GM18505 (cell line): Measurements from ENCODE around the gene POLR2J2.
"Not testable (repeated sequence)": the region's sequence is repeated elsewhere in the genome, so short reads cannot be mapped to it uniquely, and the experiment has no call there.

Experiments
- ATAC-seq: cut with Tn5 transposase; IDR thresholded peaks from one replicate; pipeline ENCODE4 v1.9.1; 2021; ENCODE audit not compliant: unreplicated experiment

The POLR2J2 gene

DNA sequence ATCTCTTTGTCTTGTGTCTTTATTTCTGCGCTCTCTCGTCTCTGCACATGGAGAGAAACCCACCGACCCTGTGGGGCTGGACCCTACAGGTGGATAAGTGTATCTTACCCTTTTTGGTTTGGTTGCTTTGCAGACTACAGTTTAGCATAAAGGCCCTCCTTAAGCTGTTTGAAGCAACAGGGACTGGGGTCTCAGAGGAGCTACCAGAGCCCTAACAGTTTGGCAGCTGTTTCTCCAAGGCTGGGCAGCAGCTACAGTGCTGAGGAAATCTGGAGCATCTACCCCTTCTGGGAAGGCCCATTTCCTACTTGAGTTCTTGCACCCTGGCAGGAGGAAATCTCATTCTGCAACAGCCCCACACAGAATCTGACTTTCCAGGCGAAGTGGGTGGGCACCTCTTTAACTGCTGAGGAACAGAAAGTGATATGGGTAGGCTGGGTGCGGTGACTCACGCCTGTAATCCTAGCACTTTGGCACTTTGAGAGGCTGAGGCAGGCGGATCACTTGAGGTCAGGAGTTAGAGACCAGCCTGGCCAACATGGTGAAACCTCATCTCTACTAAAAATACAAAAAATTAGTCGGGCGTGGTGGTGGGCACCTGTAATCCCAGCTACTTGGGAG is 2.1 kb upstream of the POLR2J2 start:
- not testable (repeated sequence) for ATAC-seq

DNA sequence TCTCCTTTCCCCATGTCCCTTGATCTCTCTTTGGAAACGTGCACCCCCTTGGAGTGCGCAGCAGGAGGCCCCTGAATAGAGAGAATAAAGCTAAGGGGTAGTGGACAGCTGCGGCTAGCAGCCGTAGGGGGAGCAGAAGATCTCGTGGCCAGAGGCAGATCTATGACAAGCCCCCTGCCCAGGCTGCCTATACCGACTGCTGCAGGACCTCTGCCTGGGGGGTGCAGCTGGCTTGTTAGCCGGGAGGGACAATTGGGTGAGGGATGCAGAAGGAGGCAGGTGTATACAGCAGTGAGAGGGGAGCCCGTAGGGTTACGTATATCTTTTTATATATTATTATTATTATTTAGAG is 469 bp upstream of the POLR2J2 start:
- ATAC-seq: peak; percentile 18

DNA sequence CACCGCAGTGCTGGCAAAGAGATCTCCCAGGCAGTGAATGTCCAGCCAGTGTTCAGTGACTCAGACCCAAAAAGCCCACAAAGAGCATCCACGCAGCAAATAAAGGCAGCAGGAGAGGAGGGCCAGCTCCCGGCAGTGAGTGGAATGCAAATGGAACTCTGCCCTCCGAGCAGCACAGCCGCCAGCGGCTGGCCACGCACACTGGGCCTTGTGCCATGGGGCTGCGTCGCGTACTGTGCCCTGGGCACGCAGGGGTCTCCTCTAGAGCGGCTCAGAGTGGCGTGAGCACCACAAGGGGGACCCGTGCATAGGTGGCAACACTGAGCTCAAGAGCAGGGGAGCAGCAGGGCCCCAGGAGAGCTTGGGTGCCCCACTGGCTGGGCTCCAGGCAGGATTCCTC is 3.9 kb downstream of the POLR2J2 start:
- not testable (repeated sequence) for ATAC-seq

DNA sequence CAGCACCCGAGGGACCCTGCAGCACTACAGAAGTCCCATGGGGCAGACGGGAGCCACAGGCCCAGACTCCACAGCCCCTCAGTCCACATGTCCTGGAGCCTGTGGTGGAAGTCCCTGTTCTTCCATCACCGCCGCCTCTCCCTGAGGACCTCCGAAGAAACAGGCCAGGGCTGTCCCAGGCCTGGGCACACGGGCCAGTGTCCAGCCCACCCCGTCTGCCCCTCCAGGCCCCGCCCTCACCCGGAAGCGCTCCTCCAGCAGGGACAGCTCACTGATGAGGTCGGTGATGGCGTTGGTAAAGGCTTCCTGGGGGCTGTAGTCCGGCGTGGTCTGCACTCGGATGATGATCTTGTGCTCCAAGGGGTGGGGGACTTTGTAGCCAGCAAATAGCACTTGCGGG is 4.6 kb downstream of the POLR2J2 start:
- ATAC-seq: not testable (repeated sequence)

DNA sequence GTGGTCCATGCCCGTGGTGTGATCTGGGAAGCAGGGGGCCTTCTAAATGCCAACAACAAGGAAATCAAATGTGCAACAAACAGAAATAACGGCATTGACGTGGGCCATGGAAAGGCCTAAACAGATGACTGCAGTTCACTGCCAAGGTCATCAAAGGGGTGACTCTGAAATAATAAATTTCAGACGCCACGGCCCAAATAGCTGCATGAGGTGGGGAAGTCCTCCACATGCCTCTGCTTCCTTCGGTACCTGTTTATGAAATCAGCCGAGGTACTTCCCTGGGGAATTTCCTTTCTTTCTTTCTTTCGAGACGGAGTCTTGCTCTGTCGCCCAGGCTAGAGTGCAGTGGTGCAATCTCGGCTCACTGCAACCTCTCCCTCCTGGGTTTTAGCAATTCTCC is 6.7 kb downstream of the POLR2J2 start:
- not testable (repeated sequence) for ATAC-seq

DNA sequence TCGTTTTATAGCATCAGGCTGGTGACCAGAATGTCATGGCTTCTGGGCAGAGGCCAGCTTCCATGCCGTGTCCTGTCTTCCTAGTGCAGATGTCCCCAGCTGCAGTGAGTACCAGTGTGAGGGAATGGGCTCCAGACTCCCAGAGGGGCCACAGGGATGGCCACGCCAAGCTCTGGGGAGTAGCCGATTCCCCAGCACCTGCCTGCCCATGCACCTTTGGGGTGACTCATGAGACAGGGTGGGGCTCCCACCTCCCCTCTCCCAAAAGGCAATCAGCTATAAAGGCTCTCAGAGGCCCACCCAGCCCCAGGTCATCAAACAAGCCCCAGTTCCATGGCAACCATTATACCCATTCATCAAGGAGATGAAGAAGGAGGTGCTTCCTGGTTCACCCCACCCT is 21.5 kb downstream of the POLR2J2 start, which contains the start of gene SPDYE2B:
Gene SPDYE2B (plus strand): TSS at position 396 of the 400 bp plus-strand sequence. CDS start 2,030 bp downstream, outside the sequence.
- not testable (repeated sequence) for ATAC-seq

DNA sequence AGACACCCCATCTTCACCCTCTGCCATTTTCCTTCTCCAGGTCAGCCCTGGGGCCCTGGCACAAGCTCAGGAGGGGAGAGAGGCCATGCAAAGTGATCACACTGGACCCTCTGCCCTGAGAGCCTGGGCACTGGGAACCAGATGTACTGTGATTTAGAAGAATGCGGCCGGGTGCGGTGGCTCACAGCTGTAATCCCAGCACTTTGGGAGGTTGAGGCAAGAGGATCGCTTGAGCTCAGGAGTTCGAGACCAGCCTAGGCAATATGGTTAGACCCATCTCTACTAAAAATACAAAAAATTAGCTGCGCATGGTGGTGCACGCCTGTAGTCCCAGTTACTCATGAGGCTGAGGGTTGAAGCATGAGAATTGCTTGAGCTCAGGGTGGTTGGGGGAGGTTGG is 23.6 kb downstream of the POLR2J2 start:
- ATAC-seq: not testable (repeated sequence)

DNA sequence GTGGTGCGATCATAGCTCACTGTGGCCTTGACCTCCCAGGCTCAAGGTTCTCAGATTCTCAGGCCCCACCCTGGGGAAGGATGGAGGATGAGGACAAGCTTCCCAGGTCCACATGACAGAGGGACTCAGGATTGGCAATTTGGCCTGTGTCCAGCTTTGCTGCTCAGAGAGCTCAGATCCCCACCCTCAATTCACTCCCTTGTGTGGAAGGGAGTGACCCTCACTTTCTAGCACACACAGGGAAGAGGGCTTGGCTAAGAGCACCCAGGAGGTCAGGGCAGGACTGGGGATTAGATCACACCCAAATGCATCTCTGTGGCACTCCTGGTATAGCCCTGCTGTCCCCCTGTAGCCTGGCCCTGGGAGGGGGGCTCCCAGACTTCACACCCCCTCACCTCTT is 28.1 kb downstream of the POLR2J2 start:
- not testable (repeated sequence) for ATAC-seq

DNA sequence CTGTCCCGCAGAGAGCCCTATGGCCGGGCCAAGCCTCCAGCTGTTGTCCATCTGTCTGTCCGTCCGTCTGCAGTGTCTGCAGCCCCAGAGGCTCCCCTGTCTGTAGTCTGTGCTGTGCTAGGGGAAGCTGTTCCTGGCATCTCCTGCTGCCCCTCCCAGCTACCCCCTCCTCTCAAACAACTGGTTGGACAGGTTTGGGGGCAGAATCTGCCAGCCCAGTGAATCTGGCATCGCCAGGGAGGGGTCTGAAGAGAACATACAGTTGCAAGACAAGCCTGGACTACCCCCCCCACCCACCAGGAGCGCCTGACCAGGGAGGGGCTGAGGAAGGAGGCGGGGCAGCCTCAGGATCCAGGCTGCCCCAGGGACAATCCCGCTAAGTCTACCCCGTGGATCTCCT is 28.8 kb downstream of the POLR2J2 start, which contains the start of gene UPK3BL1:
Gene UPK3BL1 (minus strand): TSS at position 101 of the 400 bp plus-strand sequence. CDS start 50 bp downstream, at position 51.
- not testable (repeated sequence) for ATAC-seq

DNA sequence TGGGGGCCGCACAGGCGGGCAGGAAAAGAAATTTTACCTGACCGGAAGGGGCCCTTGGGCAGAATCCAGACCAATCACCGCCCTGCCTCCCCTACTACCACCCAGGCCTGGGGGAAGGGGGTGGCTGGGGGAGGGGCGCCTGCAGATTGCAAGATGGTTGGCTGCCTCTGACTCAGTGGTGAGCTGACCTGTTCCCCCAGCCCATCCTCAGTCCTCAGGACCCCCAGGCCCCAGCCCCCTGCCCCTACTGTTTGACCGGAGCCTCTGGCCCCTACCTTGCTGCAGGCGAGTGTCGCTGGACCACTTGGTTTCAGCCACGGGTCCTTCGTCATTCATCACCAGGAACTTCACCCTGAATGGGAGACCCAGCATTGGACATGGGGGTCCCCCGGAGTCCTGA is 32.6 kb downstream of the POLR2J2 start:
- ATAC-seq: peak; percentile 4

DNA sequence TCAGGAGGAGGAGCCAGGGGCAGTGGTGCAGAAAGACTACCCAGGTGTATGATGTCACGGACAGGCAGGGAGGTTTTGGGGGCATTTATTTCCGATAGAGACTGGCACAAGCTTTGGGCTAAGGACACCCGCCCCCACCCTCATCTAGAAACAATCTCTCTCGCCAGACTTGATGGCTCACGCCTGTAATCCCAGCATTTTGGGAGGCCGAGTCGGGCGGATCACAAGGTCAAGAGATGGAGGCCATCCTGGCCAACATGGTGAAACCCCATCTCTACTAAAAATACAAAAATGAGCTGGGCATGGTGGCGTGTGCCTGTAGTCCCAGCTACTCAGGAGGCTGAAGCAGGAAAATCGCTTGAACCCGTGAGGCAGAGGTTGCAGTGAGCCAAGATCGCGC is 34.5 kb downstream of the POLR2J2 start:
- not testable (repeated sequence) for ATAC-seq

DNA sequence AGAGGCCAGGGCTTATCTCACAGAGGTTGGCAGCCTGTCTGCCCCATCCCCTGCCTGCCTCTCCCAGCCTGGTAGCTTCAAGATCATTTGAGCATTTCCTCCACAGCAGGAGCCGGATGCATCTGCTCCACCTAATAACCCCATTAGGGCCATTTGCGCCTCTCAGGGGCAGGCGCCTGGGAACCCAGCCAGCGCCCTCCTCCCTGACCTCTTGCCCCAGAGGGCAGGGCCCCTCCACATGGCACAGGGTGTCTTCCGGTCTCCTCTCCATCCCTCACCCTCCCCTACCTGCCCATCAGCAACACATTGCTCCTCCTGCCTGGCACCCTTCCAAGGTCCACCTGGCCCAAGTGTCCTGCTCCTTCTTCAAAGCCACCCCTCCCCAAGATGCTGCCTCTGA is 36.1 kb downstream of the POLR2J2 start:
- ATAC-seq: not testable (repeated sequence)

DNA sequence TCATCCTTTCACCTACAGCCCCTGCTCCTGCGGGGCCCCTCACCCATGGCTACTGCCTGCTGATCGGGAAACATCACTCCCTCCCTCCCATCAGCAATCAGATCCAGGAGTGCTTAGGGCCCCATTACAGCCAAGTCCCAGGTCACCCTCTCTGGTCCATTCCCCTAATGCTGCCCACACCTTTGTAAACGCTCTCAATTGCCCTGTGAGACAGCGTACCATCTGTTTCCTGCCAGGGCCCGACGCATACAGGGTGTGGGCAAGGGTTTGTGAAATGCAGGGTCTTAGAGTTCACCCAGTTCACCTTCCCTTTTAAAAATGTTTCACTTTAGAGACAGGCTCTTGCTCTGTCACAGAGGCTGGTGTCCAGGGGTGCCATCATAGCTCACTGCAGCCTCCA is 37.2 kb downstream of the POLR2J2 start:
- not testable (repeated sequence) for ATAC-seq

DNA sequence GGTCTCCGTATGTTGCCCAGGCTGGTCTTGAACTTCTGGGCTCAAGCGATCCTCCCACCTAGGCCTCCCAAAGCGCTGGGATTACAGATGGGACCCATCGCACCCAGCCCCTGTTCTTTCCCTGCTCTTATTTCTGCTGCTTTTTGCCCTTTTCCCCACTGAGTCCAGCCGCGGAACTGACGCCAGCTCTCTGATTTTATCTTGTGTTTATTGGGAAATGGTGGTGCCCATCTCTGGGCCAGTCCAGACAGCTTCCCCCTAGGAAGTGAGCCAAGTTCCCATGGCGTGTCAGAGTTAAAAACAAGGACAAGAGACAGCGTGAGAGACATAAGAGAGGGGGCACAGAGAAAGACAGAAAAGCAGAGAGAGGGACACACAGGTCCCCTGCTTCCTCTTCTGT is 40.8 kb downstream of the POLR2J2 start:
- ATAC-seq: not testable (repeated sequence)

DNA sequence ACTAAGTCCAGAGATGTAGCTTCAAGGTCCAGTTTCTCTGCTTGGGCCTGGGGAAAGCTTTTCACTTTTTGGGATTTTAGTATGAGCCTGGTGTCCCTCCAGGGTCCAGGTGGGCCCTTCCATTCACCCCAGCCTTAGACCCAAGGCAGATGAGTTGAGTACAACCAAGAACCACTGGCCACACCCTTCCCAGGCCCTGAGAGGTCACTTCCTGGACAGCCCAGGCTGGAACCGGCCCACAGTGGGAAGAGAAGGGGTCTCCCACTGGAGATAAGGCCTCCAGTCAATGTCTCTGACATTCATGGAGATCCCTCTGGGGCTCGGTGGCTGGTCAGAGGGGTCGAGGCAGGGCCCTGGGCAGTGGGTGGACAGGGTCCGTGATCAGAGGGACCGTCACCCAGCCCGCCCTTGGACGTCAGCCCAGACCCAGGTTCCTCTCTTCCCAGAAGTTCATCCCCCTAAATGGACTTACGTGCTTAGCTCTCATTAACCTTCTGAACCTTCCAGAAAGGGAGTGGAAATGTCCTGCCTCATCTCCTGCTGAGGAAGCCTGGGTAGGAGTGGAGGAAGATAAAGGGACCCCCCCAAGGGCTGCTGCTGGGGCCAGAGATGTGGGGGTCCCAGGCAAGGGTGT is 44.1 kb downstream of the POLR2J2 start:
- ATAC-seq: not testable (repeated sequence)

DNA sequence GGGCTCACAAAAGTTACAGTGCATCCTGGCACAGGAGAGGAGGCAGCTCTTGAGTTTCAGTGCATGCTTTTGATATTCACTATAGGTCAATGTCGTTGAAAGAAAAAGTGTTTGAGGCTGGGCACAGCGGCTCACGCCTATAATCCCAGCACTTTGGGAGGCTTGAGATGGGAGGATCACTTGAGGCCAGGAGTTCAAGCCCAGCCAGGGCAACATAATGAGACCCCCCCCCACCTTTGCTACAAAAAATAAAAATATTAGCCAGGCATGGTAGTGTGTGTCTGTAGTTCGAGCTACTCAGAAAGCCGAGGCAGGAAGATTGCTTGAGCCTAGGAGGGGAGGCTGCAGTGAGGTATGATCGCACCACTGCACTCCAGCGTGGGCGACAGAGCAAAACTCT is 53.3 kb downstream of the POLR2J2 start:
- ATAC-seq: not testable (repeated sequence)

DNA sequence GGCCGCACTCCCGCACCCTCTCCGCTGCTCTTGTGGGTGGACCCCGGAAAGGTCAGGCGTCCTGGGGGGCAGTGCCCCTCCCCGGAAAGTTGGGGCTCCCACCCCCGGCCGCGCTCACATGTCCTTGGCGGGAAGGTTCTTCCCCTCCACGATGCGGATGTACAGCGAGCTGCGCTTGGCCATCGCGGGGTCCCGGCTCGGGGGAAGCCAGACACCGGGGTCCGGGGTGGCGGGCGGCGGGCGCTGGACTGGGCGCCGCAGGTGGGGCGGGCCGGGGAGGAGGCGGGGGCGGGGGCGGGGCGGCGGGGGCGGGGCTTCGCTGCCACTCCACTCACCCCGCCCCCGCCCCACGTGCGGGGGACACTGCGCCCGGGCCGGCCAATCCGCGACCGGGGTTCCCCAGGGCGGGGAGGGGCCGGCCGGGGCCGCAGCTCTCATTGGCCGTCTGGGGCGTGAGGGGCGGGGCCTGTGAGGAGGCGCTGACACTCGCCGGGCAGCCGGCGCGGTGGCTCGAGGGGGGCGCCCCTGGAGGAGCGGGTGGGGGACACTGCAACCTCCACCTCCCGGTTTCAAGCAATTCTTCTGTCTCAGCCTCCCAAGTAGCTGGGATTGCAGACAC is 54.8 kb downstream of the POLR2J2 start, which contains the start of gene RASA4:
Gene RASA4 (minus strand): TSS at position 250 of the 619 bp plus-strand sequence. CDS start 67 bp downstream, at position 183.
- peak; percentile 79 for ATAC-seq
